HG02943 (cell line): ENCODE measurements around the gene SMPDL3B.

ENCODE experiments used
- ATAC-seq: cut with Tn5 transposase; IDR thresholded peaks from one replicate; pipeline ENCODE4 v1.9.1; 2021; ENCODE audit warnings: mild to moderate bottlenecking, low read depth, moderate library complexity; ENCODE audit not compliant: unreplicated experiment

Gene SMPDL3B

DNA sequence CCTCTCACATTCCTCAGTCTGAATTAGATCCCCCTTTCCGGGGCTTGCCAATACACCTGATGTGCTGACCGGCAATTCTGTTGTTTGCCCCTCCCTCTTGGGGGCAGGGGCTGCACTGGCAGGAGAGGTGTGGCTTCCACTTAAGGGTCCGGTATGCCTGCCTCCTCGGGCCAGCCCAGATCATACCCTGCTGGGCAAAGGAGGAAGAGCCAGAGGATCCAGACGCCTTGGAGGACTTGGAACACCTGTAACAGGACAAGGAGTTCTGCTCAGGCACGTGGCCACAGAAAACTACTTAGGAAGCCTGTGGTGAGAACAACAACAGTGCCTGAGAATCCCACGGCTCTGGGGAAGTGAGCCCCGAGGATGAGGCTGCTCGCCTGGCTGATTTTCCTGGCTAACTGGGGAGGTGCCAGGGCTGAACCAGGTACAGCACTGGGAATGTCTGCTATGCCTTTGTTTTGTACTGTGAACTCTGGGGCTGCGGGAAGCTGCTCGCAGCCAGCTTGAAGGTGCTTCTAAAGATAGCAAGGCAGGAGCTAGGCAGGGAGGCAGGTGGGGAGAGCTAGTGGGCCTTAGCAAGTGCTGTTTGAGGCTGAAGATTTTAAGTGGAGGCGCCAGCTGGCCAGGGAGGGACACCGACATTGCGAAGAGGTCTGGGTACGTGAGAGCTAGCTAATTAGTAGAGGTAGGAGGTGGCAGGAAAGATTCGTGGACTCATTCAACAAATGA, at the start of gene SMPDL3B:
Gene SMPDL3B, plus strand, starts transcription at position 183 of the 732 bp plus-strand sequence. Its CDS starts 184 bp downstream, at position 367.
- no peak for ATAC-seq

GRCh38 chr1:27885114-27885528, 49.7 kb upstream of the SMPDL3B start:
- ATAC-seq, result no peak

DNA sequence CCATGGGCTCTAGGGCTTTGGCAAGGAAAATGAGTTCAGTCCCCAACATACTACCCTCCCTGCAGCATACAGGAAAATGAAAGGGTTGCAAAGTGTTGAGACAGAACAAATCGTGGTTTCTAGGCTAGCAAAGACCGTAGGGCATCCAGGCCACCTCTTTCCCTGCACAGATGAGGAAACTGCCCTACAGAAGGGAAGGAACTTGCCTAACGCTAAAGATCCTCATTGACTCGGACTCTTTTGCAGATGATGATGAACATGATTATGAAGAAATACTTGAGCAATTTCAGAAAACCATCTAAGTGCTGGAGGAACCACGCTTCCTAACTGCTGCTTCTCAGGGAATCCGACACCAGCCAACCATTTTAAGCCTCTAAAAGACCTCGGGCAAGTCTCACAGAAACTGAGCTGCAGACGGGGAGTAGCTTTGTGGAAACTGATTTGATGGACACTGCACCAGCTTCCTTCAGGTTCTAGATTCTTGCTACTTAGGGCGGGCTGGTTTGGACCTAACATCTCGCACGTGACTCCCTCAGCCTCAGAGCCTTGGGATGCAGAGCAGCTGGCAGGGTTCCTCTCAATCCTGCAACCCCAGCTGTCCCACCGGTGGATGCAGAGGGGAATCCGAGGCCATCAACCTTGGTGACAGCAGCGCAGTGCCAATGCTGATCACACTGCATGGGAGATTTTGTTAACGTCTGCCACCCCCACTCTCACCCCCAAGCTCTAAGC, 49.0 kb upstream of the SMPDL3B start:
- no peak for ATAC-seq

GRCh38 chr1:27886353-27886679, 48.5 kb upstream of the SMPDL3B start:
- no peak for ATAC-seq

DNA sequence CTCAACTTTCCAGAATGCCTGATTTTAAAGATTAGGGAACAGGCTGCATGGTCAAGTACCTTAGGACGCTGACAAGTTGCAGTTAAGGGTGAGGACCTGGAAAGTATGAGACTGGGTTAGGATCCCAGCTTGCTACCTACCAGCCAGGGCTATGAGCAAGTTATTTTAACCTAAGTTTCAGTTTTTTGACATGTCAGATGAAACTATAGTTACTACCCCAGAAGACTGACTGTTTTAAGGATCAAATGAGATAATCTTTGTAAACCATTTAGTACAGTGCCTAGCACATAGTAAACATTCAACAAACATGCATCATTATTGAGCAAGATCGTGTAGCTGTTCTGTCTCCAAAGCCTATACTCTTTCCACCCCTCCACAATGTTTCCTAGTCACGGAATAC, 48.1 kb upstream of the SMPDL3B start:
- no peak for ATAC-seq

DNA sequence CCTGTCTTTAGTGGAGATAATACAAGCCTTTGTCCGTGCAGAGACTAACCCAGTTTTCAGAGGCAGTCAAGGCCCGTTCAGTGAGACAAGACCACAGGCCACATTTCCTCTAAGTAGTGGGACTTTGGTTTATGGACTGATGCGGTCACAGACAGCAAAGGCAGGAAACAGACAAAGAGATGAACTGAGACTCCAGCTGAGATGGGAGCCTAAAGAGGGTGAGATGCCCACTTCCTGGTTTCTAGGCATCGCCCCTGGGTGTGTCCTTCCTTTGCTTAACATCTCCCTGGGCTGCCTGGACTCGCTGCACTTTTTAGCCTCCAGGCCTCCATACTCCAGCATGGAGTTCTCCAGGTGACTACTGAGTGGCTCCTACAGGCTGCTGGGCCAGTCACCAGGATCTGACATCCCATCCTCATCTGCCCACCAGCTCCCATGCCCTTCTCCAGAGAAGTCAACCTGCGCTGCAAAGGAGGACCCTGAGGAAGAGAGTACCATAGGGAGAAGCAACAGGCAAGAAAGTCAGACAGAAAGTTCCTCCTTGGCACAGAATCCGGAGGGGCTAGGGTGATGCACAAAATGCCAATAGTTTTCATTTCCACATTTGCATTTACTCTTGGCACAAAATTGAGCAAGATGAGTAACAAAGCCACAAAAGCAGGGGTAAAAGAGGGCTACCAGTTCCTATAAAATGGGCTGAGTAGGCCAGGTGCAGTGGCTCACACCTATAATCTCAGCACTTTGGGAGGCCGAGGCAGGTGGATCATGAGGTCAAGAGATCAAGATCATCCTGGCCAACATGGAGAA, 47.4 kb upstream of the SMPDL3B start:
- no peak for ATAC-seq

DNA sequence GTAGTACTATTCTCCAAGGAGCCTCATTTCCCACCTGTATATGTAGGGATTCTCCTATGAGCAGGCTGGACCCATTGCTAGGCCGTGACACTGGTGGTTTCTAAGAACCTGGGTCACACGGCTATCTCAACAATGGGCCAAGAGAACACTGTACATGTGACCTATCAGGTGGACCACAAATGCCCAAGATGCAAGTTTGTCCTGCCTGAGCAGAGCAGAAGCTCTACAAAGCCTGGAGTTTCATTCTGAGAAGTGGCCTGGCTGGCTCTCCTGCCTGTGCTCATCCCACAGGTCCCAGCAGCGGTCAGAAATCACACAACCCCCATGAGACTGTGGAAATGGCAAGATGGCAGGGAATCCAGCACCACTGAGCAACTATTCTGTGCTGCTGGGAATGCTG, 45.3 kb upstream of the SMPDL3B start:
- ATAC-seq, result no peak

- ATAC-seq, result no peak
These were observed 43.5 kb upstream of the SMPDL3B start for GRCh38 chr1:27891196-27891889.

DNA sequence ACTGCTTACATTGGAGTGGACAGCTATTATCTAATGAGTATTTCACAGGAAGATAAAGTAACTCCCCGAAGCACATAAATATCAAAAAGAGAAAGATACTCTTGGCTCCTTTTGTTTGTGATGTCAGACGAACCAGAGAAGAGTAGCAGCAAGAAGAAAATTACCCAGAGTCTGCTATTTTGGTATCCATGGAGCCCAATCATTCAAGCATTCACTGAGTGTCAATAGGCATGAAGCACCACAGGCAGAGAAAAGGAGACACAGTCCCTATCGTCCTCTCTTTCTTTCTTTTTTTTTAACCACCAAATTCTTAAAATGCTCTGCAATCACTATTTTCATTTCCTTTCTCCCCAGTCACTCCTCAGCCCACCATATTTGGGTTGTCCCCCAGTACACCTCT, 40.3 kb upstream of the SMPDL3B start:
- no peak for ATAC-seq

GRCh38 chr1:27906759-27907158, 28.0 kb upstream of the SMPDL3B start:
- no peak for ATAC-seq

GRCh38 chr1:27912429-27912828, 22.4 kb upstream of the SMPDL3B start:
- ATAC-seq, result no peak

- ATAC-seq, result no peak
These were observed 19.7 kb upstream of the SMPDL3B start for GRCh38 chr1:27915082-27915575.

DNA sequence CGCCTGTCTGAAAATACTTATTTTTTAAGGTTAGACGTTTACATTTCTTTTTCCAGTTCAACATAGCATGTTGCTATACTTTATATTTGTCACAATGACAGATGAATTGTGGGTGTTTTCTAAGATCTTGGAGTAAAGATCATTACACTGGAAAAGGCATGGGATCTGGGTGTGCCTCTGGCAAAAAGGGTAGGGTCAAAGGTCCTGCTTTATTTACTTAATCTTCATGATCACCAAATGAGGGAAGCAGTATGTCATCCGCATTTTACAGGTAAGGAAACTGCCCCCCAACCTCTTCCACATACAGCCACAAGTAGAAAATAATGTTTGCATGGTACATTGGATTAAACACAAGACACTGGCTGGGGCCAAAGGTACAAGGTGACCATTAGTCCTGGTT, 12.5 kb upstream of the SMPDL3B start:
- ATAC-seq, result no peak

GRCh38 chr1:27928216-27928954, 6.4 kb upstream of the SMPDL3B start:
- ATAC-seq, result no peak

DNA sequence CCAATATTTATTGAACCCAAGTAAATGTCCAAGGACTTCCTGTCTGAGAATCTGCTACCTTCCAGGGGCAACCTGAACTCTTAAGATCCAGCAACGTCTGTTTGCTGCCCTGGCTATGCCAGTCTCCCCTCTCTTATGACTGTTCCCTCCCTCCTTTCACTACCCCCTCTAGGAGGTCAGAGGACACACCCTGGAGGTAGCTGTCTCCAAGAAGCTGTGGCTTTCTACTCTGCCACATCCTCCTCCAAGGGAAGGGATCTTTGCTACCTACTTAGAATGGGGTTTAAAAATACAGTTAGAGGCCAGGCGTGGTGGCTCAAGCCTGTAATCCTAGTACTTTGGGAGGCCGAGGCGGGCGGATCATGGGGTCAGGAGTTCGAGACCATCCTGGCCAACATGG, 3.6 kb upstream of the SMPDL3B start:
- no peak for ATAC-seq

GRCh38 chr1:27931759-27932158, 3.0 kb upstream of the SMPDL3B start:
- no peak for ATAC-seq

GRCh38 chr1:27935721-27936120, 921 bp downstream of the SMPDL3B start:
- no peak for ATAC-seq

GRCh38 chr1:27936370-27936769, 1.6 kb downstream of the SMPDL3B start:
- ATAC-seq, result no peak

- no peak for ATAC-seq
These were observed 2.7 kb downstream of the SMPDL3B start for GRCh38 chr1:27937524-27937836.

GRCh38 chr1:27938488-27938887, 3.7 kb downstream of the SMPDL3B start:
- ATAC-seq, result no peak
